Kidney tubule cell (primary cell): ENCODE results near the gene CBFA2T3.

ENCODE experiments used
- DNase-seq: peaks from one replicate; pipeline ENCODE4 v3.0.0-alpha.2; 2018; ENCODE audit warnings: low spot score

CBFA2T3 gene

GRCh38 chr16:88839745-88840599 is 137.0 kb downstream of the CBFA2T3 start:
- no peak for DNase-seq

- DNase-seq: no peak
Observed at GRCh38 chr16:88839026-88839529, 137.9 kb downstream of the CBFA2T3 start.

GRCh38 chr16:88838566-88838965 is 138.4 kb downstream of the CBFA2T3 start:
- no peak for DNase-seq

GRCh38 chr16:88837806-88838205 is 139.2 kb downstream of the CBFA2T3 start:
- no peak for DNase-seq

GRCh38 chr16:88836791-88837190 is 140.2 kb downstream of the CBFA2T3 start:
- DNase-seq: no peak

GRCh38 chr16:88835818-88836217 is 141.2 kb downstream of the CBFA2T3 start:
- DNase-seq: no peak

GRCh38 chr16:88835383-88835782 is 141.6 kb downstream of the CBFA2T3 start:
- DNase-seq: no peak

- no peak for DNase-seq
Observed at GRCh38 chr16:88834670-88835069, 142.3 kb downstream of the CBFA2T3 start.

- no peak for DNase-seq
Observed at GRCh38 chr16:88833086-88833485, 143.9 kb downstream of the CBFA2T3 start.

GRCh38 chr16:88831838-88832237 is 145.2 kb downstream of the CBFA2T3 start:
- no peak for DNase-seq

- DNase-seq: no peak
Observed at GRCh38 chr16:88830783-88831182, 146.2 kb downstream of the CBFA2T3 start.

- DNase-seq: no peak
Observed at GRCh38 chr16:88830258-88830657, 146.7 kb downstream of the CBFA2T3 start.

- DNase-seq: no peak
Observed at GRCh38 chr16:88828711-88829110, 148.3 kb downstream of the CBFA2T3 start.

- no peak for DNase-seq
Observed at GRCh38 chr16:88827727-88828126, 149.3 kb downstream of the CBFA2T3 start.

GRCh38 chr16:88826070-88826840 is 150.8 kb downstream of the CBFA2T3 start:
- no peak for DNase-seq

- DNase-seq: no peak
Observed at GRCh38 chr16:88825146-88825545, 151.9 kb downstream of the CBFA2T3 start.
